ENCODE results near the gene ZFYVE26. TPM values are rescaled to one million over a fixed set of nuclear protein-coding genes. Genes with fewer than 3 reads are reported as not detected.

The ZFYVE26 gene
- total RNA-seq, 1 donor from 2014 or later = 34.1 TPM

DNA sequence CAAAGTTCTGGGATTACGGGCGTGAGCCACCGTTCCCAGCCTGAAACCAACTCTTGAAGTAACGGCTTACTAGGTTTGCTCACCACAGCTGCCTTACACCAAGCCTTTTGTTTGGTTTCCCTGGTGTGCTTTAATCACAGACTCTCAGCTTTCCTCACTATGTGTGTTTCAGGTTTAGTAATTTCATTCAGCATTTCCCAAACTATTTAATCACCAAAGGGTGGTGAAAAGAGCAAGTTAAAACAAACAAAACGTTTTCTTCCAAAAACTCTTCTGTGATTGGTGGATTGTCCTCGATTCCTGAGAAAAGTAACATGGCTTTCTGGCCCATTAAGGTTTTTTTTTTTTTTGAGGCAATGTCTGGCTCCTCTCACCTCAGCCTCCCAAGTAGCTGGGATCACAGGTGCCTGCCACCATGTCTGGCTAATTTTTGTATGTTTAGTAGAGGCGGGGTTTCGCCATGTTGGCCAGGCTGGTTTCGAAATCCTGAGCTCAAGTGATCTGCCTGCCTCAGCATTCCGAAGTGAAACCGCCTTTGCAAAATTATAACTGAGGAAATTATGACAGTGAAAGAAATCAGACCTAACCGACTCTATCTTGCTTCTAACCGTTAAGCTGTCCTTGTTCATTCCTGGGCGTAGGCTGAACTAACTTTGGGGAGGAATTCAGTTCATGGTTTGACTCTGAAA lies 1.5 kb upstream of the ZFYVE26 start:
- DNase-seq (ENCODE audit: extremely low read depth, low read depth, low spot score) = no peak

DNA sequence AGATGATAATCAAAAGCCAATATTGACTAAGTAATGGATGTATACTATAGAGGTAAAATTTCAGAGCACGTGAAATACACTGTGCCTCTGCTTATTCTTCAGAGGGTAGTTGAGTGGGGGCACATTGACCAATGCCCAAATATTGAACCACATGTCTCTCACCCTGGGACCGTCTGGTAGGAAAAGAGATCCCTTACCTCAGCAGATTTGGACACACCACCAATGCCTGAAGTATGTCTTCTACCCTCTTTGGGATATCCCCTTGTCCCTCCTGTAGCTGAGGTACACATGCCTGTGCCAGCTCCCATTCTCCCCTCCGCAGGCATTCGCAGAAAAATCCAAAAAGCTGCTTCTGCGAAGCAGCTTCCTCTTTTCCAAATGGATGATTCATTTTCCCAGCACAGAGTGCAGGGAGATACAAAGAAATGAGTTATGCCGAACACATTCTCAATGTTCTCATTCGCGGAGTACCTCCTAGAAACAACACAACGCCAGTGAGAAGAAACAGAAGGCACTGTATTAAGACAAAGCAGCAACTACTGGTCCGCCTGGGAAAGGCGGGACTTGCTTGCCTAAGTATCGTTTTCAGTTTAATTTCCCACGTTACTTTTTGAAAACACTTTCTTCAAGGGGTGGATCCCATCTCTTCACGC lies 691 bp downstream of the ZFYVE26 start:
- no peak for DNase-seq (ENCODE audit: extremely low read depth, low read depth, low spot score)

- no peak for DNase-seq (ENCODE audit: extremely low read depth, low read depth, low spot score)
Measured at GRCh38 chr14:67814821-67815220, 1.6 kb downstream of the ZFYVE26 start.

- no peak for DNase-seq (ENCODE audit: extremely low read depth, low read depth, low spot score)
Measured at GRCh38 chr14:67806246-67806645, 10.1 kb downstream of the ZFYVE26 start.

DNA sequence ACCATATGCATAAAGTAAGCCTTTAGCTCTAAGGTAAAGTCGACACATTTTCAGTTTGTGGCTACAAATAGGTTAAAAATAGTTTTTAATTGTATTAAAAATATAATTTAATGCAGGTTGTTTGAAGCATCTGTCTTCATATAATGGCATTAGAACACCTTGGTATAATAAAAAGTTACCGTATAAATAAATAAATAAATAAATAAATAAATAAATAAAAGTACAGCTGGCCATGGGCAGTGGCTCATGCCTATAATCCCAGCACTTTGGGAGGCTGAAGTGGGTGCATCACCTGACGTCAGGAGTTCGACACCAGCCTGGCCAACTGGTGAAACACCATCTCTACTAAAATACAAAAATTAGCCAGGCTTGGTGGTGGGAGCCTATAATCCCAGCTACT lies 15.6 kb downstream of the ZFYVE26 start:
- no peak for DNase-seq (ENCODE audit: extremely low read depth, low read depth, low spot score)

GRCh38 chr14:67798731-67799130 lies 17.7 kb downstream of the ZFYVE26 start:
- no peak for DNase-seq (ENCODE audit: extremely low read depth, low read depth, low spot score)

DNA sequence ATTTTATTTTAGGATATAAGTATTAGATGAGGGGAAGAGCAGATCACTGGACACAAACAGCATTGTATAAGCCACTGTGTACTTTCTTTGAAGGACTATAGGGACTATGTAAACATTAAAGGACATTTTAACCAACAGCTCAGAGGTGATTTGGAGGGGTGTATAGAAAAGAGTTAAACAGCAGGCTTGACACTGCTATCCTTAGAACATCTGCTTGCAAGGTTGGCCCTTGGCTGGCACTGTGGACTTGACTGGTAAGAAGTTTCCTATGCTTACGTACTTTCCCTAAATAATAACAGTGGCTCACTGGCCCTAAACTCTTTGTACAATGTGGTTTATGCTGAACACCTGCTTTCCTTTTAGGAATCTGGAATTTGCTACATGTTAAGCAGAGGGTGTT lies 28.7 kb downstream of the ZFYVE26 start:
- no peak for DNase-seq (ENCODE audit: extremely low read depth, low read depth, low spot score)

- DNase-seq (ENCODE audit: extremely low read depth, low read depth, low spot score) = no peak
Measured at GRCh38 chr14:67785270-67786109, 30.9 kb downstream of the ZFYVE26 start.

GRCh38 chr14:67784244-67784823 lies 32.1 kb downstream of the ZFYVE26 start:
- no peak for DNase-seq (ENCODE audit: extremely low read depth, low read depth, low spot score)

DNA sequence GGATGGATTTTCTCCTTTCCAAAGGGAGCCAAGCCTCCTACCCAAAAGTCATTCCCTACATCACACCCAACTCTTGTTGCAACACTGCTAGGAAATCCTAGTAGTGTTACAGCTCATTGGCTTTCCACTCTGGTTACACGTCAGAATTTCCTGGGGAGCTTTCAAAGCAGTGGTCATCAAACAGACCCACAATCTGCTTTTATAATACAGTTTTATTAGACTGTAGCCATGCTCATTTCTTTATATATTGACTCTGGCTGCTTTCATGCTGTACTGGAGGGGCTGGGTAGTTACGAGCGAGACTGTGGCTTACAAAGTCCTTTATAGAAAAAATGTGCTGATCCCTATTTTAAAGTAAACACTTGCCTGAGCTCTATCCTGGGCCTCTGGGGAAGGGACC lies 34.3 kb downstream of the ZFYVE26 start:
- DNase-seq (ENCODE audit: extremely low read depth, low read depth, low spot score) = no peak

DNA sequence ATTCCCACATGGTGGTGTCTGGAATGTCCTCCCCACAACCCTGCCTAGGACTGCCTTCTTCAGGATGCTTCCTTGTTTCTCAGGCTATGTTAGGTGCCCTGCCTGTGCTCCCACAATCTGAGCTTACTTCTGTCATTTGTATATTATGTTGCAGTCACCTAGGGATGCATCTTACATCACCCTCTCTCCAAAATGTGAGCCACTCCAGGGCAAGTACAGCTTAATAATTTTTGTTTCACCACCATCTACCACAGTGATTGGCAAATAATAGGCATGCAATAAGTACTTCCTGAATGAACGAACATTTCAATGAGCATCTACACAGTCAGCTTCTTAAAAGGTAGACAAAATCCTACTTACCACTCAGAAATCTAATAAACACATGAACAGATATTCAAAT lies 37.6 kb downstream of the ZFYVE26 start:
- DNase-seq (ENCODE audit: extremely low read depth, low read depth, low spot score) = no peak

DNA sequence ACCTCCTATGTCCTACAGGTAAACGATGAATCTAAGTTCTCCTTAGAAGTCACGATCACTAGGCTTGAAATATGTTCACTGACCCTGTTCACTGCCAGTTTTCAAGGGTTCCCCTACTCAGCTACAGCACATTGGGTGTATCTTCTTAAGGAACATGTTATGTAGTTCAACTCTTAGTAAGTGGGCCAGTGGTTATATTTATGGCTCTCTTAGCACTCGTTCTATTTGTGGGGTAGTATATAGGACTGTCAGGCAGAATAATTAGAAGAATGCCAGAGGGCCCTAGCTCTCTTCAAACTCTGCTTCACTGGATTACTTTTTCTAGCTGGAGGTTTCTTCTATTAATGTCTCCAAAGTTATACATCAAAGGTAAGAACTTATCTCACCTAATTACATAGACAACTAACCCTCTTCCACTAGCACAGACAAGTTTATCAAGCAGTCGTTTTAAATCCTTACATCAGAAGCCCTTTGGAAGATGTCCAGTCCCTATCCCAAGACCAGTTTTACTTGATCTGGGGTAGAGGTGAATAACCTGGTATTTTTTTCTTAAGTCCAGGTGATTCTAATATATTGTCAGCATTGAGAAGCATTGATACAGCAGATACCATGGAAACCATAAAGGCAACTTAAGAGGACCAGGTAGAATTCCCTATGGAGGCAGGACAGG lies 39.6 kb downstream of the ZFYVE26 start:
- DNase-seq (ENCODE audit: extremely low read depth, low read depth, low spot score) = no peak

DNA sequence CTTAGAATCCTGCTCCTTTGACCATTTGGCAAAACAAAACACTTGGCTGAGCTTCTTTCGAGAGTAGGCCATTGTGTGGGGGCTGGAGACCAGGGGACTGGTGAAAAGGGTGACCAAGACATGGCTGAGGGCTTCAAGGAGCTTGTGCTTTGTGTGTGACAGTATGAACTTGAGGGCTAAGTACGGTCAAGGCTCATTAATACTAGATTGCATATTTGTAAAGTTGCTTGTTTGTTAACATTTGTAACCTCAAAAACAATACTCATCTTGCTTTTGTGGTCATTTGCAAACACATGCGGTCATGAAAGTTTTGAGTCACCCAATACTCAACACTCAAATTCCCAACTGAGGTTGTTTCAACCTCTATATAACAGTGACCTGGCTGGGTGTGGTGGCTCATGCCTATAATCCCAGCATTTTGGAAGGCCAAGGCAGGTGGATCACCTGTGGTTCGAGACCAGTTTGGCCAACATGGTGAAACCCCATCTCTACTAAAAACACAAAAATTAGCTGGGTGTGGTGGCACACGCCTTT lies 42.5 kb downstream of the ZFYVE26 start:
- DNase-seq (ENCODE audit: extremely low read depth, low read depth, low spot score) = no peak

DNA sequence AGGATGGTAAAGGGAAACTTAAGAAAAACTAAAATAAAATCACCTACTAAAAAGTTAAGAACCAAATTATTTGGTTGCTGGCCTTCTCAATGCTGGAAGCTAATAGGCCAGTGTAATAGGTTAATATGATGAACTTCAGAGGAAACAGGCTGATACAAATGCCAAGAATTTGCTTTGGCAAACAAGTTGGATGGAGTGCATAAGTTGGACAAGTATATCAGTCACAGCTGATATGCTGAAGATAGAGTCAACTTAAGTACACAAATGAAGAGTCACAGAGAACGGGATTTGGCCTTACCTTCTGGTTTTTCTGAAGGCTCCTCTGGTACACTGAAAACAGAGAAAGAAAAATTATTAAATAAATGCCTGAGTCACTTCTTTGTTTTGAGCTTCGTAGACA lies 48.2 kb downstream of the ZFYVE26 start:
- DNase-seq (ENCODE audit: extremely low read depth, low read depth, low spot score) = no peak

DNA sequence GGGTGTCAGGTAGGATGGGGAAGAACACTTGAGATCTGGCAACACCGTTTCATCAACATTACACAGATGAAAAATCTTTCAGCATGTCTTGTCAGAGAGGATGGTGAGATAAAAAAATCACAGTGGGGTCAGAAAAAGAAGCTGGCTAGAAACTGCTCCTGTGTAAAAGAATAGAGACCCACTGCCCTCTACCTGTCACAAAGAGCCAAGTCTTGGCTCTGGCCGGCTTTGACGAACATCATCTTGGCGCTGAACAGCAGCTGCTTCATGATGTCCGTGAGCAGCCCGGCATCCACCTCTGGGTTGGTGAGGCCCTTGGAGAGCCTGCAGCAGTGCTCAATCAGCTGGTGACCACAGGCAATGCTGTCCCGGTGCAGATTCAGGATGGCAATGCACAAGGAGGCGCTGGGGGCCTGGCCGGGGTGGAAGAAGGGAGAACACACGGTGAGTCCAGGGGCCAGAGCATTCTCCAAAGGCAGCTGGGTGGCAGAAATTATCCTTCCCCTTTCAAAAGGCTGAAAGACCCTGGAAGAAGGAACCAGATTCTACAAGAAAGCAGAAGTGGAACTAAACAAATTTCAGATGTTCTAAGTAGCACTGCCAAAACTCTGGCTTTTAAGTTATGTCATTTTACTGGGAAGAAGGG lies 50.2 kb downstream of the ZFYVE26 start:
- DNase-seq (ENCODE audit: extremely low read depth, low read depth, low spot score) = no peak

GRCh38 chr14:67765192-67765834 lies 51.1 kb downstream of the ZFYVE26 start:
- no peak for DNase-seq (ENCODE audit: extremely low read depth, low read depth, low spot score)

DNA sequence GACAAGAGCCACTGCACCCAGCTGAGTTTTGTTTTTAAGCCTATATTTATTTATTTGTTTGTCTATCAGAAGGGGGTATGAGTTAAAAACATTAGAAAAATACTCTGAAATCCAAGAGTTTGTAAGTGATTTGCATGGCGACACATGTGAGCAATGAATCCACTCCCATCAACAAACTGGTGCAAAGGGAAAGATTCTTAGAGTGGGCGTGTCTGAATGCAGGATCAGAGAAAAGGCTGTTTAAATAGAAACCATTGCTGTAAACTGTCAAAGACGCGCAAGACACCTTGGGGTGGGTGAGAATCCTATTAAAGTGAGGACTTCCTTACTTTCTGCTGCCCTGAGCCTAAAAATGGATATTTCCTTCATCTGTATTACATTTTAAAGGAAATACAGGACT lies 51.9 kb downstream of the ZFYVE26 start:
- no peak for DNase-seq (ENCODE audit: extremely low read depth, low read depth, low spot score)

GRCh38 chr14:67763158-67763822 lies 53.1 kb downstream of the ZFYVE26 start:
- DNase-seq (ENCODE audit: extremely low read depth, low read depth, low spot score) = no peak

- DNase-seq (ENCODE audit: extremely low read depth, low read depth, low spot score) = no peak
Measured at GRCh38 chr14:67762051-67762450, 54.3 kb downstream of the ZFYVE26 start.

Measured in glomerular endothelial cell (primary cell).